Ramos (cell line): Measurements from ENCODE around the gene BTBD8.

Experiments used
- in situ Hi-C: fragments of 300-500 bp; cut with MboI; formaldehyde crosslinking; loops from one replicate; pipeline ENCODE4 v1.14.3; 2022; ENCODE audit warnings: low sequenced_read_pairs; ENCODE audit not compliant: unreplicated experiment

The BTBD8 gene

DNA sequence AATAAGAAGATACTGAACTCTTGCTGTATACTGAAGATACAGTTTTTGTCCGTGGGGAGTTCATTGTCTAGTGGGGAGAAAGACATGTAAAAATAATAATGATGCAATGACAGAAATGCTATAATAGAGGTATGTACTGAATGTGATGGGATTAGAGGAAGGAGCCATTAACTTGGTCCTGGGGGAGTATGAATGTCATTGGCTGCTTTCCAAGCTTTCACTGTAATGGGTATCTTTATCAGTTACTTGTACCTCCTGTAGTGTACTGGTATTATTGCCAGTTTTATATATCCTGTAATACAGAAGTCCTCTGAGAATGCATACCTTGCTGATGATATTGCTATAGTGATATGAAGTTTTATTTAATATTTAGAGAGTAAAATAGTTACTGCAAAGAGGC is 7.4 kb downstream of the BTBD8 start:
- in situ Hi-C loops: no loop called here

DNA sequence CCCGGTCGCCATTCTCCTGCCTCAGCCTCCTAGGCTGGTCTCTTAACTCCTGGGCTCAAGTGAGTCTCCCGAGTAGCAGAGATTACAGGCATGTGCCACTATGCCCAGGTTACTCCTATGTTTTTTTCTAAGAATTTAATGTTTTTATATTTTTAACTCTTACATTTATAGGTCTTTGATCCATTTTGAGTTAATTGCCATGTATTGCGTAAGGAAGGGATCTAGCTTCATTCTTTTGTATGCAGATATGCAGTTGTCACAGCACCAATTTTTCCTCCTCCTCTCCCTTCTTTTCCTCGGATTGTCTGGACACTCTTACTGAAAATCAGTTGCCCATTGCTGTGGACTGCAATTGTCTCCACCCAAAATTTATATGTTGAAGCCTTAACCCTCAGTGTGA is 11.5 kb downstream of the BTBD8 start:
- in situ Hi-C loops: no loop called here

DNA sequence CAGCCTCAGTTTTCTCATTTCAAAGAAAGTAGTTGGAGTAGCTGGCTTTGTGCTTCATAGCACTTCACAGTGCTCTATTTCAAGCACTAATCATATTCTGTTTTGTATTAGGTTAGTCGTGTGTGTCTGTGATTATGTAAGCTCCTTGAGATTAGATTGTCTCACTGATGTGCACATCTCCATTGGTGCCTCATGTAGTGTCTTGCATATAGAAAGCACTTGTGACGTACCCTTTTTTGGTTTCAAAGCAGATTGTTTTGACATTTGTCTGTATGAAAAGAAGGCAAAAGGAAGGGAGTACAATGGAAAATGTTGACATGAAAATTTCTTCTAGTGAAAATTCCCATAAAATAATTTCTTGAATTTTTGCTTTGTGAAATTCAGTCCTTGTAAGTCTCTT is 13.9 kb downstream of the BTBD8 start:
- in situ Hi-C loops: no loop called here

DNA sequence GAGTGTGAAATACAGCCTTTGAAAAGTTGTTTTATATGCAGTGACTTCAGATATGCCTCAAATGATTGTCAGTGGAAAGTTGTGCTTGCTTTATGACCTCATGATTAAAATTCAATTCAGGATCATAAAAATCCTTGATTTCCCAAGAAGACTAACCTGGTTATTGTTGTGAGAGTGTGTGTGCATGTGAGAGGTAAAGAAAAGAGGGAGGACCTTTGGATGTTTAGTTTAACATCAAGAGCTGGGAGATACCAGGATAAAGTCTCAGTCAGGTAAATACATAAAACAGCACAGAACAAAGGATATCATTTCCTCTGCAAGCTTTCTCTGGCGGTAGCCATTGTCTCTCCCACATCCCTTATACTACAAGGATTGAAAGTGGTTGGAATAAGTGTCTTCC is 14.4 kb downstream of the BTBD8 start:
- in situ Hi-C loops: no loop called here

DNA sequence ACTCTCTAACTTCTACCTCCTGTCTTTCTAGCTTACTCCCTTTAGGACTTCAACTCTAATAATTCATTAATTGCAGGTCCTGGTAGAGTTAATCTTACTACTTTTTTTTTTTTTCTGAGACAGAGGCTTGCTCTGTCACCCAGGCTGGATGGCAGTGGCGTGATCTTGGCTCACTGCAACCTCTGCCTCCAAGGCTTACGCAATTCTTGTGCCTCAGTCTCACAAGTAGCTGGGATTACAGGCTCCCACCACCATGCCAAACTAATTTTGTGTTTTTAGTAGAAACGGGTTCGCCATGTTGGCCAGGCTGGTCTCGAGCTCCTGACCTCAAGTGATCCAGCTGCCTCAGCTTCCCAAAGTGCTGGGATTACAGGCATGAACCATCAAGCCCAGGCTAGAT is 15.7 kb downstream of the BTBD8 start:
- in situ Hi-C loops: no loop called here

DNA sequence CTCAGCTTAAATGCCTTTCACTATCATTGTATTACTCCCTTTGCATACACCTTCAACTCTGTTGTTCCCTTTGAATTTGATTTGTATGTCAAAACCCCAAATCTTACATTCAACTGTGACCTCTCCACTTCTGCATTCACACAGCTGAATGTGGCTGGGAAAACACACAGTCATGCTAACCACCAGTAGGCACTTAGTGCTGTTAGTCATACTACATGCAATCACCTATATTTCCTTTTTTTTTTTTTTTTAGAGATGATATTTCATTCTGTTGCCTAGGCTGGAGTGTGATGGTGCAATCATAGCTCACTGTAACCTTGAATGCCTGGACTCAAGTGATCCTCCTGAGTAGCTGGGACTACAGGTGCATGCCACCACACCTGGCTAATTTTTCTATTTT is 16.2 kb downstream of the BTBD8 start:
- in situ Hi-C loops: no loop called here

DNA sequence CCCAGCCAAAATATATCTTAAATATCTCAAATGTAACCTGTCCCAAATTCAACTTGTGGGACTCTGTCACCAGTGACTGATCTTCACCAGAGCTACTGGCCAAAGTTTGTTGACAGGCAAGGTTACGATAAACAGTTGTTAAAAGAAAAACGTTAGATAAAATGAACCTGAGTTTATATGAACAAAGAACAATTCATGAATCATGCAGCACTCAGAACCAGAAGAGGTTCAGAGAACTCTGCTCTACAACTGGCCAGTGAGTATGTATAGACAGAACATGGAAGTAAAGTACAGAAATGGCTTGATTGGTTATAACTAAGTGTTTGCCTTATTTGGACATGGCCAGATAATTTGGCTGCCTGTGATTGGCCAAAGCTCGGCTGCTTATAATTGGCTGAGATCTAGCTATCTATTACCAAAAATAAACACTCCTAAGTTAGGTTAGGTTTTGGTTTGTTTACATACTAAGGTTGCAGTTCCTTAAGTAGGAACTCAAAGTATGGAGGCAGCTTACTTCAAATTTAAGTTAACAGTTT is 25.5 kb downstream of the BTBD8 start:
- in situ Hi-C loops: no loop called here

DNA sequence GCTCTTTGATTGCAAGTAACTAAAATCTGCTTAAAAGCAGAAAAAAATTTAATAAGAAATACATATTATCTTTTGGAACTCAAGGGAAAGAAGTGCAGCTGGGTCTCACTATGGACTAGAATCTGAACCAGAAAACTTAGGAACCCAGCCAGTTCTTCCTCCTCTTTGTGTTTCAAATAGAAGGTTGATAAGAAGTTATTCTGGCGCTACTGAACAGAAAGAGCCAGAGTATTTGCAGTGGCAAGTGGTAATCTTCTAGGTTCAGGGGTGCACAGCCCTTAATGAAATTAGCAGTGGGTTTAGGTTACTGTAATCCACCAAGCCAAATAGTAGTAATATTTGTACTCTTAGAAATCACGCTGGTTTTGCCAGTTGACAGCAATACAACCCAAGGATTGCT is 28.5 kb downstream of the BTBD8 start:
- in situ Hi-C loops: no loop called here

DNA sequence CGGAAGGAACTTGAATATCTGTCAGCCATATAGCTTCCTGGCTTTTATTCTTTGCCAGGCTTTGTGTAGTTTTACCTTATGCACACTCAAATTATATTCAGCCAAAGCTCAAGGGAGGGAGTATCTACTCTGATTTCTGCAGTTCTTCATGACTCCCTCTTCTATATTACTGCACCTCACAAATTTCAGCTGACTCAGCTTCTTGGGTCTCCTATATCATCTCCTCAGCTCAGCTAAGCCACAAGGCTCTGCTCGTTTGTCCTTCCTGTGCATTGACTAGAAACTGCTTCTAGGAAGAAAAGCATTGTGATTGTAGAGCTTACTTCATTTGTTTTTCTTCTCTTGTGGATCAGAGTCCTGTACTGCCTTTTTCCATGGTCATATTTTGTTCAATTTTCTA is 37.4 kb downstream of the BTBD8 start:
- in situ Hi-C loops: no loop called here

DNA sequence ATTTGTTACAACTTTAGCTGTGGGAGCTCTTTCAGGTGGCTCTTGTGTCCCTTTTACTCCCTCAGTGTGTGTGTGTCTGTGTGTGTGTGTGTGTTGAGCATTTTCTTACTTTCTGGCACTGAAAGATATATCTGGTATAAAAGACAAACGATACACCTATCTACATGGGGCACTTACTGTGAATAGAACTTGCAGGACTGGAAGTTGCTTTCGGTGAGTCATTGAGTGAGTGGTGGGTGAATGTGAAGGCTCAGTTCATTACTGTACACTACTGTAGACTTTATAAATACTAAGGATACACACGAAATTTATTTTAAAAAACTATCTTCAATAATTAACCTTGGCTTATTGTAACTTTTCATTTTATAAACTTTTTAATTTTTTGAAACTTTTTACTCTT is 38.7 kb downstream of the BTBD8 start:
- in situ Hi-C loops: no loop called here

DNA sequence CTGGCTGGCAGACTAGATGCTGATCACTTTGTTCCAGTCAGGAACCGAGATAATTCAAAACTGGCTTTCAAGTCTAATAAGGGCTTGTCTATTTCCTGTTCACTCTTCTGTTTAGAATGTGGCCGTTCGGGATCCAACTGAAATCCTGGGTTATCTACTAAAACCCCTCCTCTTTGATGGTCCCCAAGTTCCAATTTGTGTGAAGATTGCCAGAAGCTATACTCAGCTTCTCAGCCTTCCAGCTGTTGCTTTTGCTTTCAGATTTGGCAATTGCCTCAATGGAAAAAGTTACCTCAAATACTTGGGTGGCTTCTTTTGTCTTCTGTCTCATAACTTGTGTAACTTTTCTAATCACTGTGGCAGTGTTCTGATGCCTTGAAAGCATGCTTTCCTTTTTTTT is 43.7 kb downstream of the BTBD8 start:
- in situ Hi-C loops: no loop called here

DNA sequence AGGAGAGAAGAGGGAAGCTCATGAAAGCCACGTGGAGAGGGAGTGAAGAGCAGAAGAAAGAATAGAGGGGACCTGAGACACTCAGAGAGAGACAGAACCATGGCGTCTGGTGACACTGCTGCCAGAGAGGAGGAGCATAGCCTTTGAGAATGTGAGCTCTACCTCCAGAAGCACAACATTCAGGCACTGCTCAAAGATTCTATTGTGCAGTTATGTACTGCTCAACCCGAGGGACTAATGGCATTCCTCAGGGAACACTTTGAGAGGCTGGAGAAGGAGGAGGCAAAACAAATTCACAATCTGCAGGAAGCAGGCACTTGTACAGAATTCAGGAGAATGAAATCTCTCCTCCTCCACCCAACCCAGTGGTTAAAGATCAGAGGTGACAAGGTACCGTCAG is 45.1 kb downstream of the BTBD8 start:
- in situ Hi-C loops: no loop called here

DNA sequence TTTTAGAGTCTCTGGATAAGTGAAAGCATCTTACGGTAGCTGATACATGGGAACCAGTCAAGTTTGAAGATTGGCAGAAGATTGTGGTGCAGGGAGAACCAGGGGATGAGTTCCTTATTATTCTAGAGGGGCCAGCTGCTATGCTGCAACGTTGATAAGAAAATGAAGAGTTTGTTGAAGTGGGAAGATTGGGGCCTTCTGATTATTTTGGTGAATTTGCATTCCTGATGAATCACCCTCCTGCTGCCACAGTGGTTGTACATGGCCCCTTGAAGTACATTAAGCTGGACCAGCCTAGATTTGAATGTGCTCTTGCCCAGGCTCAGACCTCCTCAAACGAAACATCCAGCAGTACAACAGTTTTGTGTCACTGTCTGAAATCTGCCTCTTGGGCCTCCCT is 45.9 kb downstream of the BTBD8 start:
- in situ Hi-C loops: no loop called here

DNA sequence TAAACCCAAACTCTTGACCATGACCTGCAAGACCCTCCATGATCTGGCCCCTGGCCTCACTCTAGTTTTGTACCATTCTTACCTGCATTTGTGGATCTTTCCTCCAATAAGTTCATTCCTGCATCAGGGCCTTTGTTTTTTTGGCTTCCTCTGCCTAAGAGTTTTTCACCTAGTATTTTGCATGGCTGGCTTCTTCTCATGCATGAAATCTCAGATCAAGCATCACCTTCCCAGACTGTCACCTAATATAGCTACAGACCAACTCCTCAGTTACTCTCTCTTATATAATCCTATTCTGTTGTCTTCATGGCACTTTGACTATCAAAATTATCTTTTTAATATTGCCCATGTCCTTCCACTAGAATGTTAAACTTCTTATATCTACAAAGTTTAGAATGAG is 54.2 kb downstream of the BTBD8 start:
- in situ Hi-C loops: no loop called here

DNA sequence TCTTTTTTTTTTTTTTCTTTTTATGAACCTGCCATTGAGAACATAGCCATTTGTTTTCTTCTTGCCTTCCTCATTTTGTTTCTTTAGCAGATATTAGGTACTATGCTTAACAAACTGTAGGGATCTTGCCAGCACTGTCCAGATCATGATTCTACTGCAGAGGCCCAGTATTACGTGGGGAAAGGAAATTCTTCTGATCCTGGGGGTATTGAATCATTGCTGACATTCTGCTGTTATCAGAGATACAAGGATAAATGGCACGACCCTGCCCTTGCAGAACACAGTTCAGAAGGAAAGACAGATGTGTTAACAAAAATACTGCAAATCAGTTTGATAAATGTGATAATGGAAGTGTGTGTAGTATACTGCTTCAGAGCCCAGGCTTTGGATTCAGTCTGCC is 56.2 kb downstream of the BTBD8 start:
- in situ Hi-C loops: no loop called here

DNA sequence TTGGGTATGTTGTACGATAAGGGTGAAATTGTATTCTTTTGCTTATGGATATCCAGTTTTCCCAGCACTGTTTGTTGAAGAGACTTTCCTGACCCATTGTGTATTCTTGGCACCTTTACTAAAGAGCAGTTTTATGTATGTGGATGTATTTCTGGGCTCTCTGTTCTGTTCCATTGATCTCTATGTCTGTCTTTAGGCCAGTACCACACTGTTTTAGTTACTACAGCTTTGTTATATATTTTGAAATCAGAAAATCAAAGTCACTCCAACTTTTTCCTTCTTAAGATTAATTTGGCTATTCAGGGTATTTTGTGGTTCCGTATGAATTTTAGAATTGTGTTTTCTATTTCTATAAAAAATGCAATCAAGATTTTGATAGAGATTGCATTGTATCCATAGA is 74.8 kb downstream of the BTBD8 start:
- in situ Hi-C loops: no loop called here

DNA sequence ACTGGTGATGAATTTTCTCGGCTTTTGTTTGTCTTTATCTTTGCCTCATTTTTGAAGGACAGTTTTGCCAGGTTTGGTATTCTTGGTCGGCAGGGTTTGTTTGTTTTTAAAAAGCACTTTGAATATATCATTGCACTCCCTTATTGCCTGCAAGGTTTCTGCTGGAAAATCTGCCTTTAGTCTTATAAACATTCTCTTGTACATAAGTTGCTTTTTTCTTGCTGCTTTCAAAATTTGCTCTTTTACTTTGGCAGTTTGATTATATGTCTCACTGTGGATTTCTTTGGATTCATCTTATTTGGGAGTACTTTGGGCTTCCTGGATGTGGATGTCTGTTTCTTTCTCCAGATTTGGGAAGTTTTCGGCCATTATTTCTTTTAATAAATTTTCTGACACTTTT is 79.4 kb downstream of the BTBD8 start:
- in situ Hi-C loops: no loop called here

DNA sequence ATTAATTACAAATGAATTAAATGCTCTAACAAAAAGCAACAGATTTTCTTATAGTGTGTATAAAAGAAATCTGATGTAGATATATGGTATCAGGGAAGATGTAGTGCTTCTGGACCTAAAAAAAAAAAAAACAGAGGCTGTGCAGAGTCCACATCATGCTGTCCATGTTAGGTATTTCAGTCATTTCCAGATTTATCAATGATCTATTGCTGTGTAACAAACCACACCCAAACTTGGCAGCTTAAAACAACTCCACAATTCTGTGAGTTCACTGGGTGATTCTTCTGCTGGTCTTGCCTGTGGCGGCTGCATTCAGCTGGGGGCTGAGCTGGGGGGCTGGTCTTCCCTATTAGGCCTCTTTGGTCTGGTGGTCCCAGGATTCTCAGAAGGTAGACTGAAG is 85.2 kb downstream of the BTBD8 start:
- in situ Hi-C loops: no loop called here

DNA sequence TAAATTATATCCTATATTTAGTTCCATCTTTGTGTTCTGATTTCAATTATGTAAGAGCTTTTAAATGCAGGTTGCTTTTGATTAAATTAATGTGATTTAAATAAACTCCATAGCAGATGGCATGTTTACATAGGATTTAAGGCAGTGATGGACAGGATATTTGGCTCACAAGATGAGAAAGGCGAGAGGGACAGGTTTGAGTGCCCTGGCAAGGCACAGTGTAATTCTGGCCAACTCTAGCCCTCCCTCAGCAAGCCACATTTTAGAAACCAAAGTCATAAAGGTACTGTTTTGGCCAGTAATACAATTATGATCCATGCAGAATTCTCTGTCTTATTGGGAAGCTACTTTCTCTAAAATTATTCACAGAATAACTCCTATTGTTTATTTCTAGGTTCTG is 87.0 kb downstream of the BTBD8 start:
- in situ Hi-C loops: no loop called here

DNA sequence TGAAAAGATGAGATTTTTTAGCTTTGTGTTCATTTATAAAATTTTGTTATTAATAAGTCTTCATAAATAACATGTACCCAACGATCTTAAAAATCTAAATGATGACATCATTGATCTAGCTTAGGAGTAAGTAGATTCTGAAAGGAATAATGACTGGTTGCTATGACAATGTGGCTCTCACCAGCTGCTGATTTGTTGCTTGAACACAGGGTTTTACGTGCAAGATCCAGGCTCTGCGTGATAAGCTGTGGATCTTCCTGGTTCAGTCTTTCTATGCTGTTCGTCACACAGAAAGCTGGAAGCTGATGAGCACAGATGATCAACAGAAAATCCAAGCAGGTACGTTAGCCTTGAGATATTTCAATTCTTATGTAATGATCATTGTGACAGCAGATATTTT is 88.5 kb downstream of the BTBD8 start:
- in situ Hi-C loops: no loop called here

DNA sequence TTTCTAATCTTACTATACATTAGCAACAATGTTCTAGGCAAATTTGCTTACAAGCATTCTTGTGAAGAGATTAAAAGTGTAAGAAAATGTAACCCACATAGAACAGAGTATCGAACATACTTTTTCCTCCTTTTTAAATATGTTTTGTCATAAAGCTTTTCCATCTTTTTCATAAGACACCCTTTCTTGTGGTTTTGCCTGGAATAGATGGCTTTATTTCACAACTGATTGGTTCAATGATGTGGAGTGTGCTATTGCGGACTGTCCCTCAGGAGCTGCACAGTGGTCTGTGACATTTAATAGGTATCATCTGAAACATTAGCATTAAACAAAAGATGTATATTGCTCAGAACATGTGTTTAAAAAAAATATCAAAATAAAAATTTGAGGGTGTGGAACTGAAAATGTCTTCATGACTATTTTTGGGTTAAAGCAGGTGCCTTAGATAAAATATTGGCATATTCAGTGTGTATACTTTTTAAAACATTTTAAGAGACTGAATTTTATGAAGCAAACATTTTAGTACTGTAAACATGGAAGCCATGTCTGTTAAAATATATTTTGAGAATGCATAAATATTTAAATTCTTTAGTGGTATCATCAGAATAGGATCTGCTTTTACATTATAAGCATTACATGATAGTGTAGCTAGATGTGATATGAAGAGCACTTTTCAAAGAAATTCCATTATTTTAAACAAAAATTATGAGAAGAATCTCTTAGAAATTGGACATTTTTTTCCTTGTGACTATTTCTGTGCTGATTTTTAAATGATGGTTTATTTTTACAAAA is 89.3 kb downstream of the BTBD8 start:
- in situ Hi-C loops: no loop called here

DNA sequence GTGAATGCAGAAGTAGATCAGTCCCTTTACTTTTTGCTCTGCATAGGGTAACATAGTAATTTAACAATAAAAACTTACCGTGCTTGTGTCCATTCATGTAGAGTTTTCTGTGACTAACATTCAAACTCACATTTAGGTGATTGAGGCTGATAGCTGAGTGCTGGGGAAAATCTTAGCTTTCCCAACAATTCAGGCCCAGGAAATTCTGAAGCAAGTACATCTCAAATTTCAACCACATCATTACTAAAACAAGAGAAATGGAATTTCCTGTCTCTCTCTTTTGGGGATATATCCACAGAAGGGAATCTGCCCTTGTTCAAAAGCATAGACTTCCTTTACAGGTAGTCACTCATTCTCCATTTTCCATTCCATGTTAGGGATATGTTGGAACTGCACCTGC is 104.5 kb downstream of the BTBD8 start:
- in situ Hi-C loops: no loop called here
